GM21723 (cell line): Measurements from ENCODE around the gene TCAP.

Experiments used
- ATAC-seq: cut with Tn5 transposase; IDR thresholded peaks from one replicate; pipeline ENCODE4 v1.9.1; 2021; ENCODE audit warnings: mild to moderate bottlenecking, moderate library complexity; ENCODE audit not compliant: unreplicated experiment

The TCAP gene

GRCh38 chr17:39665642-39666224 is 584 bp downstream of the TCAP start:
- ATAC-seq, result no peak

- no peak for ATAC-seq
These were observed 1.1 kb downstream of the TCAP start for GRCh38 chr17:39666231-39666600.

- ATAC-seq, result no peak
These were observed 1.6 kb downstream of the TCAP start for GRCh38 chr17:39666601-39667261.

- no peak for ATAC-seq
These were observed 2.3 kb downstream of the TCAP start for GRCh38 chr17:39667262-39667944.

GRCh38 chr17:39667945-39668924 is 3.1 kb downstream of the TCAP start, which contains the start of gene PNMT:
Gene PNMT (plus strand): TSS chr17:39668453. CDS start chr17:39668476, 23 bp downstream.
- no peak for ATAC-seq

GRCh38 chr17:39669897-39670735 is 5.0 kb downstream of the TCAP start:
- ATAC-seq, result no peak

- ATAC-seq, result no peak
These were observed 5.6 kb downstream of the TCAP start for GRCh38 chr17:39670746-39671145.

- ATAC-seq, result no peak
These were observed 6.7 kb downstream of the TCAP start for GRCh38 chr17:39671651-39672521.

GRCh38 chr17:39672522-39673334 is 7.6 kb downstream of the TCAP start:
- ATAC-seq, result no peak

- no peak for ATAC-seq
These were observed 8.4 kb downstream of the TCAP start for GRCh38 chr17:39673335-39674081.

GRCh38 chr17:39674179-39674578 is 9.0 kb downstream of the TCAP start:
- ATAC-seq, result no peak

- ATAC-seq, result no peak
These were observed 9.7 kb downstream of the TCAP start for GRCh38 chr17:39674702-39675389.

GRCh38 chr17:39675390-39676082 is 10.4 kb downstream of the TCAP start:
- ATAC-seq, result no peak

- no peak for ATAC-seq
These were observed 11.2 kb downstream of the TCAP start for GRCh38 chr17:39676198-39676819.

- ATAC-seq, result no peak
These were observed 11.9 kb downstream of the TCAP start for GRCh38 chr17:39677072-39677471.
